NOMO-1 treated with DMSO at 0.1 percent for 48 hours (cell line): ENCODE results near the gene ANKFN1.

Experiments used
- DNase-seq: peaks from one replicate; lab custom pipeline; 2025; ENCODE audit not compliant: unreplicated experiment; lab: John Stamatoyannopoulos, UW

ANKFN1 gene

DNA sequence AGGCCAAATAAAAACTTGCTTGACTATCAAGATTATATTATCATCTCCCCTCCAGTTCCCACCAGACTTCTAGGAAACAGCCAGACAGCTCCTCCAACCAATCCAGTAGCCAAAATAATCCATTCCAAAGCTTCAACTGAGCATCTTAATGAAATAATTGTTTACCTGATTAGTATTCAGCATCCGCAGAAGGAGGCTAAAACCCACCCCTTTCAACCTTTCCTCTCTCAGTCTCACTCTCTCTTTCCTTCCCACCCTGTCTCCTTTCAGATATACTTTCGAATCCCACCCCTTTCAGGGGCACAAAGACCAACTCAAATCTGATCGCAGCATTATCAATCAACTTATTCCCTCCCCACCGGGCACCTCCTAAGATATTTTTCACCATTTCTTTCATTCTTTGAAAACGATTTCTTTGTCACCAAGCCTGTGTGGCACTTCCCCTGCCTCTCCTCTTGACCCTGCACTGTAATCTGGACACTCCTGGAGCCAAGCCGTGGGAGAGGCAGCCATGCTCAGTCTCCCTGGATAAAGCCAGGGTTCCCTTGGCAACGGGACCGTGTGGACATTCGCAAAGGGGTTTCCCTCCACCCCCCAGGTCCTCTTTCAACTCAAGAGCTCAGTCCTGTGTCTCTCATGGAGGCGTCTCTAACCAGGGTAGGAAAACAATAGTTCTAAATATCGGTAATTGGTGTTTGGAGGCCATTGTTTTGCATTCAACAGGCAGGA lies at the start of gene ANKFN1:
TSS of gene ANKFN1 (plus strand) at position 602 of the 729 bp plus-strand sequence. CDS start 59,193 bp downstream, outside the sequence.
- DNase-seq, result no peak

DNA sequence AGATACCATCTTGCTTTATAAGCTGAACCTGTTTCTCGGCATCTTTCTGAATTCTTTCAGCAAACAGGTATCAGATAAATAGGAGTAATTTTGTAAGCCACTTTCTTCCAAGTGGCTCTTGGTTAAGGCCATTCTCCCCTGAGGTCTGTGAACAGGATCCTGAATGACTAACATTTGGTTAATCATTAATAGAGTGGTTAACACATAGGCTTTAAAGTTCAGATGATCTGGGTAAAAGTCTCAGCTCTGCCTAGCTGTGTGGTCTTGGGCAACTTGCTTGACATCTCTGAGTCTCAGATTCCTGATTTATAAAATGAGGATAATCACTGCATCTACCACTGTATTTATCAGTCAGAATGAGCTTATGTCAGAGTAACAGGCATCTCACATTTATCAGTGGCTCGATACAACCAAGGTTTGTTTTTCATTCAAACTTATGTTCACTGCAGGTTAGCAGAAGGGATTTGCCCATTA lies 44.4 kb upstream of the ANKFN1 start:
- no peak for DNase-seq

DNA sequence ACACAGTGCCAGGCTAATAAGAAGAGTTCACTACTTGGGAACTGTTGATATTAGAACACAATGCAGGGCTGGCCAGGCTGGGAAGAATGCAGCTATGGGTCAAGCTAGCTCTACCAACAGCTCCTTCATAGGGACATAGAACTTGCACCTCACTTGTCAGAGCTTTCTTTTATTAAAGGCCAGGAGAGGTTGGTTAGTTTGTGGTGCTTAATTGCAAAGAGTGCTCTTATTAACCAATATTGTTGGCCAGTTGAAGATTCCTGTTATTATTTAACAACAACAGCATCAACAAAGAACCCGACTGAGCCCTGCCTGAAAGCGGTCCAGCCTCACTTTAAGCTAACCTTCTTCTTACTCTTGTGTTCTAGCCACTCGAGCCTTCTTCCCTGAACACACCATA lies 43.4 kb upstream of the ANKFN1 start:
- no peak for DNase-seq

DNA sequence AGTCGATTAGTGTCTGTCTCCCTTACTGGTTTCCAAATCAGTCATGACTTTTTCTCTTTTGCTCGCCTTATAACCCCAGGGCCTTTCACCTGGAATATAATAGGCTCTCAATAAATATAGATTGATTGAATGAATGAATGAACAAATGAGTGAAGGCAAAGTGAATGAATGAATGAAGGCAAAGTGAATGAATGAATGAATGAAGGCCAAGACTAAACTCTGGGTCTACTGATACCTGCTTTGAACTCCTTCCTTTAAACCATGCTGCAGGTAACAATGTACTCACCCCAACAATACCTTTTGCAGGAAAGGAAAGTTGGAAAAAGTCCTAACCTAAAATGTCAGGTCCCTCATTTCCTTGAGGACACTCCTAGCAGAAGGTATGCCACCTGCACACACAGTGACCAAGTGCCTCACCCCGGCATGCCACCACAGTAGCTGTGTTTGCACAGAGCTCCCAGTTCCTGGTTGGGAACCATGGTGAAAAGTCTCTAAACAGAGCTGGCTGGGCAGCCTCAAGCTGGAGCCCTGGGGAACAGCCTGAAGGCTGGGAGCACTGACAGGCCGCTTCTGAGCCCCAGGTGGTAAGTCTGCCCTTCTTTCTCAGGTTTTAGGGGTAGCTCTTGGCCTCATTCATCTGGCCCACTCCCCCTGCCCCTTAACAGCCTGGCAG lies 42.7 kb upstream of the ANKFN1 start:
- DNase-seq, result no peak

GRCh38 chr17:56111706-56112485 lies 41.4 kb upstream of the ANKFN1 start:
- no peak for DNase-seq

DNA sequence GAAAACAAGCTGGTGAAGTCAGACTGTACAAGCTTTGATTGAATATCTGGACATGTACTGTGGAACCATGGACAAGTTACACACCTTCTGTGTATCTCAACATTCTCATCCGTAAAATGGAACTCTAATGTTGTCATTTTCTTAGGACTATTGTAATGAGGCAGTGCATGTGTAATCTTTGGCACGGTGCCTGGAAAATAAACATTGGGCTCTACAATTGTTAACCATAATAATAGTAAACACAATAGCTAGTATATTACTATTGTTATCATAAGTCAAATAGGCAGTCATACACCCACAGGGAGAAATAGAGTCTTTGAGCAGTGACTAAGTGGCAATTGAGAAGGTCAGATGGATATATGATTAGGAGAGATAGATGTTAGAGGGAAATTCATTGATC lies 39.8 kb upstream of the ANKFN1 start:
- DNase-seq, result no peak

GRCh38 chr17:56114469-56114868 lies 38.8 kb upstream of the ANKFN1 start:
- DNase-seq, result no peak

DNA sequence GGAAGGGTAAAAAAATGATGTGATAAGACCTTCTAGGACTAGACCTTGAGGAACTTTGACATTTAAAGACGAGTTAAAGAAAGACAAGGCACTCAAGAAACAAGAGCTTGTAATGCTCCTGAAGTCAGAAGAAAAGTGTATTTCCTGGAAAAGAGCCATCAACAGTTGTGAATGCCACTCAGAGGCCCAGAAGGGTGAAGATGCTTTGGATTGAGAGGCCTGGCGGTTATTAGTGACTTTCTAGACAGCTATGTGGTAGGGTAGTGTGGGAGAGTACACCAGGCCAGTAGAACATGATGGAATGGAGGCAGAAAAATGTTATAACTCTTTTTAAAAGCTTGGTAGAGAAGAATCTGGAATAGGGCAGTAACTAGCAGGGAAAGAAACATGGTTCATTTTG lies 34.1 kb upstream of the ANKFN1 start:
- DNase-seq, result no peak

GRCh38 chr17:56119936-56120335 lies 33.3 kb upstream of the ANKFN1 start:
- no peak for DNase-seq

DNA sequence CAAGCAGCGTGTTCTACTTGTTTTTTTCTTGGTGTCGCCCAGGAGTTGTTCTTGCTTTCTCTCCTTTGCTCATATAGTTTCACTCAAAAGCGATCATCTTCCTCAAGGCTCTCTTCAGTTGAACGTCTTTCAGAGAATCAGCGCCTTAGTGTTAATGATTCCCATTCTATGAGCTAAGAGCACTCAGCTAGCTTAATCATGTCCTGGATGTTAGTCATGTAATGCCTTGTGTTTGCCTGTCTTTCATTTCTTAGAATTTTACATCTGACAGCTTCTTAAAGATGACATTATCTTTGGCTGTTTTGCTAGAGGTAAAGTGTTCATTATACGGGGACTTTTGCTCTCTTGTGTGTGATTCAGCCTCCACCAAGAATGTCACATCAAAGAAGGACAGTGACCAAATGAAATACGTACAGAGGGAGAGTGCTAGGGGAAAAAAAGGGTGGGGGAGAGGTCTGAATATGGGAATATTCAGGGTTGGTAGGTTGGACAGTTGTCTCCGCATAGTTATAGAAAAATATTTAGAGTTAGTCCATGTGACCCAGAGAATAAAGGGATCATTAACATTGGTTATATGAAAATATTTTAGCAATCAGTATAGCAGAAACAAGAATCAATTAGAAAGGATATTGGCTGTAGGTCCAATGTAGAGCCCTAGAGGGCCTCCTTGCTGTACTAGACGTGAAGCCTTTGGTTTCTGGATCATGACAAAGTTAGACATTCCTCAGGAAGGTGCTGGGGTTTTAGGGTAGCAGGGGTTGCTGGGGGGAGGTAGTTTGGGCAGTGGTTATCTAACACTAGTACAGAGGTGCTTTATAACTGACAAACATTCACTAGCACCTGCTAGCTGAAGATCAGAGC lies 31.9 kb upstream of the ANKFN1 start:
- DNase-seq, result no peak

DNA sequence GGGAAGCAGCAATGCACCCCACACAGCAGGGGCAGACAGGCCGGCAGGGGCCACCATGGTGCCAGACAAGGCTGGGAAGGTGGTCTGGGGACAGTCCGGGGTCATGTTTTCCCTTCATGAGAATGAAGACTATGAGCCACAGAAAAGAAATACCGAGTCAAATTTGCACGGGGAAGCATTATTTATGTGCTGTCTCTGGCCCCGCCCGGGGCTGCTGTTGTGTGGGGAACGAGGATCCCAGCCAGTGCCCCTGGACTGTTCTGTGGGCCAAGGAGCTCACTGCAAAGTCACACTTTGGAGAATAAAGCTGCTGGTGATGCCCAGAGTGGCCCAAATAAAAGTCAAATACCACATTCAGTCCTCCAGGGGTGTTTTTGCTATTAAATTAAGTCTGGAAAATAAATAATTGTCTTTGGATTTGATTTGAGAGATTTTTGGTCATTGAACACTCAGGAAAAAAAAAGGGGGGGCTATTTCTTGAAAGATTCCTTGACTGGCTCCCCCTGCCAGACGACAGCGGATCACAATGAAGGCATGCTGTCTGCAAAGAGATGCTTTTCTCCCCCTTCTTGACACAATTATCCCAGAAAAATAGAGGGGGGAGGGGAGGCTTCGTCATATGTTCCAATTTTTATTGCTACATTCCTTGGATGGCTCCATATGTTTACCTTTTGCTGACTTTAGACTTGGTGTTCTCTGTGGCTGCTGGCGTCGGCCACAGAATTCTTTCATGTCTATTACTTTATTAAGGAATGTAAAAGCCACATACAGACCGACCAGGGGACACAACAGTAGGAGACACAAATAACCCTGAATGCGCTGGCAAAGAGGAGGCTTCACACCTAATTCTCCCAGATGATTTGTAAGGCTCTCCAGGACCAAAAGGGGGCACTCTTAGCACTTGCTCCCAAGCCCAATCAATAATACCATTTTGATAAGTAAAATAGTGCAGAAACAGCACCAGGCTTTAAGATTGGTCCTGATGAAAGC lies 27.1 kb upstream of the ANKFN1 start:
- peak; percentile 61 for DNase-seq

- no peak for DNase-seq
These were observed 23.2 kb upstream of the ANKFN1 start for GRCh38 chr17:56130026-56130425.

- no peak for DNase-seq
These were observed 22.6 kb upstream of the ANKFN1 start for GRCh38 chr17:56130631-56131030.

DNA sequence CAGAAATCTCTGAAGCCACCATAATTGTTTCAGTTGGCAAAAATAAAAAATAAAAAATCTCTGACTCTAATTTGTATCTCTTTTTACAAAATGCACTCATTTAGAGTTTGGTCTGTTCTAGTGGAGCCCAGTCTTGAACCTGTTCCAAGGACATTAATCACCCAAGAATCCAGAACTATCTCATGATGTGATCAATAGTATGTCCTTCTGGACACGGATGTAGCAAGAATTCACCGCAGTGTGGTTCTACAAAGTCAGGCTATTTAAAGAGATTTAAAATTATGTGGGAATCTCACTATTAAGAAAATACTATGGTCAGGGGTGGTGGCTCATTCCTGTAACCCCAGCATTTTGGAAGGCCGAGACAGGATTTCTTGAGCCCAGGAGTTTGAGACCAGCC lies 21.8 kb upstream of the ANKFN1 start:
- no peak for DNase-seq

DNA sequence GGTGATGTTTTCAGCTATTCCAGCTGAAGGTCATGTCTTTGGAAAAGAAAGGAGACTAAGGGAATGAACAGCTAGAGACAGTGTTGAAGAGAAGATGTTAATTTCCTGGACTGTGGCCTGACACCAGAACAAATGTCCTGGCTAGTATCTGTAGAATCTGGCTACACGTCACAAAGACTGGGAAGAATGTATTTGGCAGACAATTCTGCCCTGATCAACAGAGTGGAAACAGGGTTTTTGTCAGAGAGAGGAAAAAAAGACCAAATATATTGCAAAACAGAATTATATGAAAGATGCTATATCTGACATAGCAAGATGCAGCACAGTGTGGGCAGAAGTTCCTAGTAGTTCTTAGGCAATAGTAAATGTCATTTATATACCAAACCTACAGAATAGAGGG lies 17.0 kb upstream of the ANKFN1 start:
- DNase-seq, result no peak

- DNase-seq, result no peak
These were observed 12.0 kb upstream of the ANKFN1 start for GRCh38 chr17:56141046-56141839.

DNA sequence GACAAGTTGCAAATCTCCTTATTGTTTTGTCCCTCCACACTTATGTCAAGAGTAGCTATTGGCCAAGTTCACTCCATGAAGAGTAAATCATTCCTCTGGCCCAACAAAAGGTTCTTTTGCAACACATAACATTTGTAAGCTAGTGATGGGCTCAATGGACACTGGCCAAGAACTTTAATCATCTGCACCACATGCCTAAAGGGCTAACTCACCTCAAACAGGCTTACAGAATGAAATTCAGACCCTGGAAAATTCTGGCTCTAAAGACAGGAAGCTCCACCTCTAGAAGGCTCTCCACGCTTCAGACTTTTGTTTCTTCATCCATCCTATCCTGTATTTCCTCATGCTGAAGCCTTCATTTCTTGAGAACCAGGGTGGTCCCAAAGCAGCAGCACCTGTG lies 10.9 kb upstream of the ANKFN1 start:
- DNase-seq, result no peak

- no peak for DNase-seq
These were observed 10.5 kb upstream of the ANKFN1 start for GRCh38 chr17:56142781-56143180.

GRCh38 chr17:56144223-56144622 lies 9.1 kb upstream of the ANKFN1 start:
- no peak for DNase-seq
